Gastrocnemius medialis (tissue), 4 donors: ENCODE results near the gene BEAN1. TPM values are rescaled to one million over a fixed set of nuclear protein-coding genes. Genes with fewer than 3 reads are reported as not detected.
"Not testable (repeated sequence)": the region's sequence is repeated elsewhere in the genome, so short reads cannot be mapped to it uniquely, and the experiment has no call there.

ENCODE experiments used
- ATAC-seq, 2 donors: fragments of 150-250 bp; one replicate each; pipeline ENCODE4 v1.9.1; 2016
- DNase-seq, 2 donors: peaks; one replicate each; pipeline ENCODE4 v3.0.0-alpha.2; 2019
- H3K27ac ChIP-seq, 4 donors: fragments of 200-600 bp; sonication (generic); 1 replicate in 1 of 4; 2 replicates in 3 of 4; pipeline ENCODE4 v1.5.1; 2016 to 2018; ENCODE audit warnings: mild to moderate bottlenecking in 2 of 4, moderate library complexity in 1 of 4
- H3K27me3 ChIP-seq, 3 donors: fragments of 200-600 bp; sonication (generic) in 2 of 3; 1 replicate in 1 of 3; 2 replicates in 2 of 3; pipeline versions ENCODE4 v1.5.1 to v1.6.0; 2016 to 2019; ENCODE audit warnings: mild to moderate bottlenecking in 1 of 3, moderate library complexity in 1 of 3
- H3K36me3 ChIP-seq, 2 donors: fragments of 200-600 bp; sonication (generic) in 1 of 2; one replicate each; pipeline ENCODE4 v1.5.1; 2017 to 2018
- H3K4me1 ChIP-seq, 2 donors: fragments of 200-600 bp; sonication (generic) in 1 of 2; one replicate each; pipeline ENCODE4 v1.5.1; 2016 to 2017; ENCODE audit warnings: mild to moderate bottlenecking in 2 of 2
- H3K4me3 ChIP-seq, 4 donors: fragments of 200-600 bp; sonication (generic) in 3 of 4; 1 replicate in 1 of 4; 2 replicates in 3 of 4; pipeline ENCODE4 v1.5.1; 2016 to 2019; ENCODE audit warnings: mild to moderate bottlenecking in 2 of 4
- H3K9me3 ChIP-seq, 3 donors: fragments of 200-600 bp; sonication (generic) in 2 of 3; 1 replicate in 1 of 3; 2 replicates in 2 of 3; pipeline ENCODE4 v1.5.1; 2016 to 2019
- CTCF ChIP-seq, 5 experiments: fragments of 450-650 bp in 3 of 5; fragments of 200-600 bp in 2 of 5; sonication (generic) in 2 of 5; IDR thresholded peaks in 4 of 5; conservative IDR thresholded peaks in 1 of 5; 1 replicate in 4 of 5; 2 replicates in 1 of 5; pipeline ENCODE4 v1.5.1; 2016 to 2019; ENCODE audit warnings: antibody characterized with exemption in 5 of 5, mild to moderate bottlenecking in 3 of 5, moderate library complexity in 3 of 5
- POLR2A ChIP-seq, 2 donors: fragments of 450-650 bp; IDR thresholded peaks; one replicate each; pipeline ENCODE4 v1.6.1; 2017; ENCODE audit warnings: antibody characterized with exemption in 2 of 2, mild to moderate bottlenecking in 2 of 2, moderate library complexity in 2 of 2
- in situ Hi-C, 4 donors: fragments of 200-750 bp; cut with MboI; loops; one replicate each; pipeline versions ENCODE4 v1.15.0 to v1.8.0; 2017; ENCODE audit warnings: low sequenced_read_pairs in 4 of 4
- intact Hi-C: fragments of 100-400 bp; cut with DNase I; formaldehyde crosslinking; loops from one replicate; pipeline ENCODE4 v1.15.1; 2023; ENCODE audit warnings: low total_unique reads
- total RNA-seq, 4 donors: library from RNA; depleted of rRNA; stranded (reverse); fragments of >200 nt; gene quantifications; one replicate each; pipeline versions ENCODE4 v1.1.0 to v1.2.3, GENCODE V29; 2016

BEAN1 gene
- total RNA-seq, 4 donors from 2014 or later: not detected

GRCh38 chr16:66491716-66492064 lies 64.6 kb downstream of the BEAN1 start:
- DNase-seq (no peak), ATAC-seq (no peak)
- TF ChIP-seq POLR2A (IDR thresholded peaks at IDR 0.05): no peak
- TF ChIP-seq CTCF (IDR thresholded peaks at IDR 0.05 in 4 of 5, conservative IDR thresholded peaks at IDR 0.05 in 1 of 5): no peak
- H3K27ac ChIP-seq: no peak overlapping the region
- H3K4me3 ChIP-seq: no peak overlapping the region
- H3K27me3 ChIP-seq: no peaks in the 10 kb centered on the region
- H3K36me3 ChIP-seq: no peaks in the 10 kb centered on the region
- no peaks in the 10 kb centered on the region for H3K9me3 ChIP-seq
- in situ Hi-C loops (no loop called here), intact Hi-C loops (no loop called here)
- H3K4me1 ChIP-seq: no peaks in the 10 kb centered on the region

GRCh38 chr16:66493490-66494401 lies 66.7 kb downstream of the BEAN1 start:
- Histone ChIP-seq H3K4me1 (no peaks in the 10 kb centered on the region), H3K9me3 (no peaks in the 10 kb centered on the region), H3K27ac (no peak overlapping the region), H3K36me3 (no peaks in the 10 kb centered on the region), H3K4me3 (no peak overlapping the region), H3K27me3 (no peaks in the 10 kb centered on the region)
- in situ Hi-C loops: no loop called here
- ATAC-seq: no peak
- TF ChIP-seq POLR2A (IDR thresholded peaks at IDR 0.05): no peak
- no peak for TF ChIP-seq CTCF (IDR thresholded peaks at IDR 0.05 in 4 of 5, conservative IDR thresholded peaks at IDR 0.05 in 1 of 5)
- intact Hi-C loops: no loop called here
- DNase-seq: peak in 1 of 2 donors; percentile 7

GRCh38 chr16:66494916-66495315 lies 67.8 kb downstream of the BEAN1 start:
- Histone ChIP-seq H3K36me3 (no peaks in the 10 kb centered on the region), H3K4me1 (no peaks in the 10 kb centered on the region), H3K9me3 (no peaks in the 10 kb centered on the region), H3K27me3 (no peaks in the 10 kb centered on the region), H3K27ac (no peak overlapping the region), H3K4me3 (no peak overlapping the region)
- in situ Hi-C loops (no loop called here), intact Hi-C loops (no loop called here)
- no peak for TF ChIP-seq CTCF (IDR thresholded peaks at IDR 0.05 in 4 of 5, conservative IDR thresholded peaks at IDR 0.05 in 1 of 5)
- TF ChIP-seq POLR2A (IDR thresholded peaks at IDR 0.05): no peak
- DNase-seq (peak in 1 of 2 donors; percentile 7), ATAC-seq (no peak)

- in situ Hi-C loops: no loop called here
- H3K27me3 ChIP-seq: no peaks in the 10 kb centered on the region
Observed at GRCh38 chr16:66495440-66495839, 68.3 kb downstream of the BEAN1 start.

GRCh38 chr16:66496226-66496625 lies 69.1 kb downstream of the BEAN1 start:
- H3K27me3 ChIP-seq, DNase-seq, ATAC-seq, H3K27ac ChIP-seq, in situ Hi-C loops, H3K4me1 ChIP-seq, H3K4me3 ChIP-seq, H3K9me3 ChIP-seq, H3K36me3 ChIP-seq, intact Hi-C loops: not testable (repeated sequence)

More at GRCh38 chr16:66495440-66495839, 68.3 kb downstream of the BEAN1 start:
- ATAC-seq: no peak
- no peak for DNase-seq
- TF ChIP-seq CTCF (IDR thresholded peaks at IDR 0.05 in 4 of 5, conservative IDR thresholded peaks at IDR 0.05 in 1 of 5): no peak
- TF ChIP-seq POLR2A (IDR thresholded peaks at IDR 0.05): no peak
- Histone ChIP-seq H3K36me3 (no peaks in the 10 kb centered on the region), H3K4me1 (no peaks in the 10 kb centered on the region), H3K27ac (no peak overlapping the region), H3K4me3 (no peak overlapping the region), H3K9me3 (no peaks in the 10 kb centered on the region)
- intact Hi-C loops: no loop called here

GRCh38 chr16:66497921-66498320 lies 70.8 kb downstream of the BEAN1 start:
- H3K9me3 ChIP-seq, DNase-seq, H3K27ac ChIP-seq, H3K4me3 ChIP-seq, H3K27me3 ChIP-seq, in situ Hi-C loops, ATAC-seq, H3K36me3 ChIP-seq, intact Hi-C loops: not testable (repeated sequence)
- peaks cover 12 to 14% of the 10 kb centered on the region in 2 donors for H3K4me1 ChIP-seq

- DNase-seq, H3K4me3 ChIP-seq, H3K9me3 ChIP-seq, H3K36me3 ChIP-seq, intact Hi-C loops, in situ Hi-C loops, H3K27me3 ChIP-seq, ATAC-seq: not testable (repeated sequence)
- Histone ChIP-seq H3K27ac (peak overlapping the region; percentile 28 to 89 (median 66)), H3K4me1 (peaks cover 23 to 27% of the 10 kb centered on the region in 2 donors)
Observed at GRCh38 chr16:66501563-66501962, 74.5 kb downstream of the BEAN1 start.
